RPMI8226 (cell line): ENCODE measurements around the gene DEDD2.

Source experiments
- DNase-seq: peaks from one replicate; pipeline ENCODE4 v3.0.0-alpha.2; 2015

DEDD2 gene

GRCh38 chr19:42248270-42249148 lies 31.0 kb upstream of the DEDD2 start:
- no peak for DNase-seq

- DNase-seq = no peak
Measured at GRCh38 chr19:42247640-42248199, 30.2 kb upstream of the DEDD2 start.

- DNase-seq = no peak
Measured at GRCh38 chr19:42246922-42247639, 29.6 kb upstream of the DEDD2 start.

GRCh38 chr19:42246143-42246921 lies 28.9 kb upstream of the DEDD2 start:
- DNase-seq = no peak

DNA sequence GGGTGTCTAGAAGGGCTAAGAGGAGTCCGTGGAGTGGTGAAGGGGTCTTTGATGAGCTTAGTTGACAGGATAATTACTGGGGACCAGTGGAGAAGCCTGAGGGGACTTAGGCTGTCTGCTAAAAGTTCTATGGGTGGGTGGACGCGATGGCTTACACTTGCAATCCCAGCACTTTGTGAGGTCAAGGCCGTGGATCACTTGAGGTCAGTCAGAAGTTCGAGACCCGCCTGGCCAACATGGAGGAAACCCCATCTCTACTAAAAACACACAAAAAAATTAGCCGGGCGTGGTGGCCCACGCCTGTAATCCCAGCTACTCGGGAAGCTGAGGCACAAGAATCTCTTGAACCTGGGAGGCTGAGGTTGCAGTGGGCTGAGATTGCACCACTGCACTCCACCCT lies 27.8 kb upstream of the DEDD2 start:
- DNase-seq = no peak

GRCh38 chr19:42244347-42245220 lies 27.1 kb upstream of the DEDD2 start:
- peak; percentile 91 for DNase-seq

- DNase-seq = peak; percentile 95
Measured at GRCh38 chr19:42242512-42243409, 25.3 kb upstream of the DEDD2 start, which contains the start of gene GSK3A. GSK3A (minus strand) TSS chr19:42242602; CDS start chr19:42242465, 137 bp downstream.

DNA sequence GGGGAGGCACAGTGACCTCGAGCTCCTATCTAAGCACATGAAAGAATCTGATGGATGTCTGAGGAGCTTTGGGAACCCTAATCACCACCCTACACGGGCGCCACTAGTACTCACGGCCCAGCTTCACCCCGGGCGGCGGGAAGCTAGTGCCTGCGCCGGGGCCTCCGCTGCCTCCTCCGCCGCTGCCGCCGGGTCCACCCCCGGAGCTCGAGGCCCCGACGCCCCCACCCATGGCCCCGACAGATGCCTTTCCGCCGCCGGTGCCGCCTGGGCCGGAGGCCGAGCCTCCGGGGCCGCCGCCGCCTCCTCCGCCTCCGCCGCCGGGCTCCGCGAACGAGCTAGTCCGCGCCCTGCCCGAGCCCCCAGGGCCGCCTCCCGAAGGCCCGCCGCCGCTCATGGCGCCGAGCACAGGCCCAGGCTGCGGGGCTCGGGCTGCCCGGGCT lies 24.6 kb upstream of the DEDD2 start:
- no peak for DNase-seq

- no peak for DNase-seq
Measured at GRCh38 chr19:42241279-42241678, 23.8 kb upstream of the DEDD2 start.

GRCh38 chr19:42239544-42240220 lies 22.2 kb upstream of the DEDD2 start:
- DNase-seq = no peak

GRCh38 chr19:42235181-42235580 lies 17.7 kb upstream of the DEDD2 start:
- DNase-seq = no peak

- DNase-seq = no peak
Measured at GRCh38 chr19:42234364-42234763, 16.9 kb upstream of the DEDD2 start.

DNA sequence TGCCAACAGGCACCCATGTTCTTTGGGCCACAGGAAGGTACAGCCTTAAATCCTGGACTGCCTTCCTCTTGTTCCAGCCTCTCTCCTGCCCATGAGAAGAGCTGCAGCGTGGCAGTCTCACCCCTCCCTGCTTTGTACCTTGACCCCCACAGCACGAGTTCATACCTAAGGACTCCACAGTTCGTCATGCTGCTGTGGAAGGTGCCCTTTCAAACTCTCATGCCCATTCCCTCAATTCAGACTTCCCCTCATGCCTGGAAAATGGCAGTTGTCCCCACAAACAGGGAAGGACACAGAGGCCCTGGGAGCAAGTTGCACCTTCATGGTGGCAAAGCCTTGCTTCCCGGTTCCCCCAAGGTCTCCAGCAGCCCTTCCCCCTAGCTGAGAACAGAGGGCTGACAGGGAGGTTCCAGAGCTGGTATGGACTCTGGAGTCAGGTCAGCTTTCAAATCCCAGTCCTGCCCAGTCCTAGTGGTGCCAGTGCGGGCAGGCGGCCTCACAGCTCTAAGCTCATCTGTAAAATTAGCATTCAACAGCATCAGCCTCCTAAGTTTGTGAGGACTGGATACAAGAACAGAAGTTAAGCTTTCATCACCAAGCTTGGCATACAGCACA lies 16.3 kb upstream of the DEDD2 start:
- no peak for DNase-seq

DNA sequence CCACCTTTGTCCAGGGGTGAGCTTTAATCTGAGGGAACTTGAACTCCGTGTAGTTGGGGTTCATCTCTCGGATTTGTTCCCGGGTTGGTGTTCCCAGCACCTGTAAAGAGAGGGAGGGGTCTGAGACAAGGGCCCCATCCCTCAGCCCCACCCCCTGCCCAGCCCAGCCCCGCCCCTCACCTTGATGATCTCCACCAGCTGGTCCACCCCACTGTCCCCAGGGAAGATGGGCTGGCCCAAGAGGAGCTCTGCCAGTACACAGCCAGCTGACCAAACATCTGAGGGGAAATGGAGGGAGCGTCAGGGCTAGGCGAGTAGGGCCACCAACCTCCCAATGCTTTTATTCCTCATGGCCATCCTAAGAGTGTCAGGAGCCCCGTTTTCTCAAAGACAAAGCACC lies 15.6 kb upstream of the DEDD2 start:
- no peak for DNase-seq

- DNase-seq = no peak
Measured at GRCh38 chr19:42232435-42232834, 15.0 kb upstream of the DEDD2 start.

GRCh38 chr19:42230571-42230970 lies 13.1 kb upstream of the DEDD2 start:
- no peak for DNase-seq

- no peak for DNase-seq
Measured at GRCh38 chr19:42229855-42230351, 12.4 kb upstream of the DEDD2 start.

- DNase-seq = no peak
Measured at GRCh38 chr19:42229301-42229854, 11.9 kb upstream of the DEDD2 start.

- no peak for DNase-seq
Measured at GRCh38 chr19:42228641-42229040, 11.2 kb upstream of the DEDD2 start.
